D721Med (cell line): ENCODE measurements around the gene SLIT1.

Experiments
- DNase-seq: peaks from one replicate; pipeline ENCODE4 v3.0.0; 2011; ENCODE audit warnings: low spot score; ENCODE audit not compliant: insufficient read length
- FAIRE-seq: peaks from 2 replicates; lab custom pipeline; 2011; peaks lifted over from hg19 to GRCh38; lab: Jason Lieb, UNC
- TF ChIP-seq, protein P1 (sequence below): IDR thresholded peaks from 2 replicates; pipeline ENCODE4 v1.5.1; 2012; ENCODE audit warnings: mild to moderate bottlenecking, control low read depth; ENCODE audit not compliant: insufficient read depth; ENCODE audit errors: missing control alignments

The SLIT1 gene

DNA sequence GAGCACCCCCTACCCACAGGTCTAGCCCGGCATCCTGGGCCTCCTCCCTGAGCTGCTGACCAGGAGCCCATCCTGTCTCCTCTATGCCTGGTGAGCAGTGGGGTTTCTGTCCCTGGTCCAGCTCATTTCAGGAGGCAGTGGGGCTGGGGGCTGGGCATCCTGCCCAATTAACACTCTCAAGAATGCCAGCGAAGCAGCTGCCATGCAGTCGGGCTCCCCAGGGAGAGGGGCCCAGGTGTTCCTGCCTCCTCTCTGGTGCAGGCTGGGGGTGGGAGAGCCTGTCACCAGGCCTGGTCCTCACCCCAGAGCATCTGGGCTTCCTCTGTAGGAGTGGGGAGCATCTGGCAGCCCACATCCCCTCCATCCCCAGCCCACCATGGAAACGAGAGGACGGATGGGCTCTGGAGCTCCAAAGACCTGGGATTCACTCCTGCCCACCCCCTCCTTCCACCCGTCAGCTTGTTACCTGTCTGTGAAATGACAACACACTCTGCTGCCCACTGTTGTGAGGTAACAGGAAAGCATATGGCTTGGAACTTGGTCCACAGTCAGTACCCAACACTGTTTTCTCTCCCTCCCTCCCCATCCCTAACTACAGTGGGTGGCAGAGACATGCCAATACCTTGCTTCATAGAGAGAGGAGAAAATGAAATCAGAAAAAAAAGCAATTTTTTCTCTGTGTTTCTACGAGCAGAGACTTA lies 69.1 kb downstream of the SLIT1 start:
- TF ChIP-seq, protein P1, sequence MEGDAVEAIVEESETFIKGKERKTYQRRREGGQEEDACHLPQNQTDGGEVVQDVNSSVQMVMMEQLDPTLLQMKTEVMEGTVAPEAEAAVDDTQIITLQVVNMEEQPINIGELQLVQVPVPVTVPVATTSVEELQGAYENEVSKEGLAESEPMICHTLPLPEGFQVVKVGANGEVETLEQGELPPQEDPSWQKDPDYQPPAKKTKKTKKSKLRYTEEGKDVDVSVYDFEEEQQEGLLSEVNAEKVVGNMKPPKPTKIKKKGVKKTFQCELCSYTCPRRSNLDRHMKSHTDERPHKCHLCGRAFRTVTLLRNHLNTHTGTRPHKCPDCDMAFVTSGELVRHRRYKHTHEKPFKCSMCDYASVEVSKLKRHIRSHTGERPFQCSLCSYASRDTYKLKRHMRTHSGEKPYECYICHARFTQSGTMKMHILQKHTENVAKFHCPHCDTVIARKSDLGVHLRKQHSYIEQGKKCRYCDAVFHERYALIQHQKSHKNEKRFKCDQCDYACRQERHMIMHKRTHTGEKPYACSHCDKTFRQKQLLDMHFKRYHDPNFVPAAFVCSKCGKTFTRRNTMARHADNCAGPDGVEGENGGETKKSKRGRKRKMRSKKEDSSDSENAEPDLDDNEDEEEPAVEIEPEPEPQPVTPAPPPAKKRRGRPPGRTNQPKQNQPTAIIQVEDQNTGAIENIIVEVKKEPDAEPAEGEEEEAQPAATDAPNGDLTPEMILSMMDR = no peak
- FAIRE-seq = no peak
- no peak for DNase-seq

DNA sequence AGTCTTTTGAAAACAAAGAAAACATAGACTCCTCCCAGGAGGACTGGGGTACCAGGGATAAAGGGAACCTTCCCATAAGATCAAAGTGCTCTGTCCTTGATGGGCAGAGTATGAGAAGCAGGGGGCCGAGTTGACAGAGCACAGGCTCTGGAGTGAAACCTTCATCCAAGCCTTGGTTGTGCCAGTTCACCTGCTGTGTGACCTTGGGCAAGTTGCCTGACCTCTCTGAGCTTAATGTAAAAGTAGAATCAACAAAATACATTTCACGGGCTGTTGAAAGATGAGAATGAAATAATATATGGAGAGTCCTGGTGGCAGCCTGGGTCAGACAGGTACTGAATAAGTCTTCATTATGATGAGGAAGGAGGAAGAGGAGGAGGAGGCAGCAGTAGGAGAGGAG lies 69.9 kb downstream of the SLIT1 start:
- DNase-seq = no peak
- TF ChIP-seq, protein P1 = no peak
- no peak for FAIRE-seq

DNA sequence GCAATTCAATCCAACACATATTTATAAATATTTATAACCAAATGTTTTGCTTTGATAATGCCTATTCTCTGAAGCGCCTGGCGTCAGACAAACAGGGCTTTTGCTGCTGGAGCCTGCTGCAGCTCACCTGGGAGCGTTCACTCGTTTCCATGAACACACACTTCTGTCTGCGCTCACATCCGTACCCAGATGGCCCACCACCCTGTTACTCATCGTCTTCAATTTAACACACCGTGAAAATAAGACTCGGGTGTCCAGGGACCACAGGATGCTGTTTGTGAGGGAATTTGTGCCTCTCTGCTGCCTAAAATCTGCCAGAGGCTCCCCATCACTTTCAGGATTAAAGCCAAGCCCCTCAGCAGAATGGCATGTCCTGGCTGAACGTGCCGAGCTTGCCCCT lies 74.1 kb downstream of the SLIT1 start:
- DNase-seq = no peak

DNA sequence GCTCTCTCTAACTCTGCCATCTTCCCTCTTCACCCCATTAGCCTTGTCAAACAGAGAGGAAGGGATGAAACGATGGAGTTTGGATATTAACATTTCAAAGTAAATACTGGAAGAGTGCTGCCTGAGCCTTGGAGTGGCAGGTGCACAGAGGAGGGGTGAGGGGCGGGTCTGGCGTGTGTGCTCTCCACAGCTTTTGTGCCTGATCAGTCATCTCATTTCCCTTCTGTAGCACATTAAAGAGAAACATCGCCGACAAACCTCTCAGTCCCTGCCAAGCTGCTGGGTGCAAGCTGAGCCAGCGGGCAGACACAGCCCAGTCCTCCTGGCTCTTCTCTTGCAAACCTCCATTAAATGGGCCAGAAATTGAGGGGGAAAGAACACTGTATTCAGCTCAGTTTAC lies 76.2 kb downstream of the SLIT1 start:
- TF ChIP-seq, protein P1 = no peak
- DNase-seq = no peak
- no peak for FAIRE-seq

More for the DNA sequence above, 74.1 kb downstream of the SLIT1 start:
- TF ChIP-seq, protein P1 = no peak
- no peak for FAIRE-seq

DNA sequence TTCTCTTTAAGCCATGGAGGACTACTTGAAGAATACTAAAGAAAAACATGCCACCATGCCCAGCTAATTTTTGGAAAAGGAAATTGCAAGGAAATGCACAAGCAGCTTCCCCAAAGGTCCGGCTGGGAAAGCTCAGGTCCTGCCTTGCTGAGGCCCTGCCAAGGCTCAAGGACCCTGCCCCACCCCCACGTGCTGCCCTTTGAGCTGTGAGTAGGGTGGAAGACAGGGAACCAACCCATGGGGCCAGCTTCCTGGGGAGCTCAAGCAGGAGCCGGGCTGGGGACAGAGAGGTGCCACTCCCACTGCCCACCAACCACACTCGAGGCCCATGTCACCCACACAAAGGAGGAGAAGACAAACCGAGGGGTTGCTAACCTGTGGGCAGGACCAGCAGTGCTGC lies 78.2 kb downstream of the SLIT1 start:
- TF ChIP-seq, protein P1 = no peak
- FAIRE-seq (no peak), DNase-seq (no peak)

DNA sequence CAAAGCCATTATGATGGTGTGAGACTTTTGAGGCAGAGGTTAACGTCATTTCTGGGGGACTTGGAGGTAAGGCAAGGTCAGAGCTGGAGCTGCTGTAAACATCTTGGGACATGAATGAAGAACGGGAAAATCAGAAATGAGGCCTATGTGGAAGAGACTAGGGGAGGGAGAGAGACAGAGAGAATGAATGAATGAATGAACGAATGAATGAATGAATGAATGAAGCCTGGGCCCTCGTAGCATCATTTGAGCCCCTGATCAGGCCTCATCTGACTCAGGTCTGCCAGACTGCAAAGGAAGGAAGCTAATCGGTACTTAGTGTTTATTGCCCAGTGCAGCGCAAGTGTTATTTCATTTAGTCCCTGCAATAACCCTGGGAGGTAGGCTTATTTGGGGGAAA lies 79.6 kb downstream of the SLIT1 start:
- DNase-seq (no peak), FAIRE-seq (no peak)
- TF ChIP-seq, protein P1 = no peak

DNA sequence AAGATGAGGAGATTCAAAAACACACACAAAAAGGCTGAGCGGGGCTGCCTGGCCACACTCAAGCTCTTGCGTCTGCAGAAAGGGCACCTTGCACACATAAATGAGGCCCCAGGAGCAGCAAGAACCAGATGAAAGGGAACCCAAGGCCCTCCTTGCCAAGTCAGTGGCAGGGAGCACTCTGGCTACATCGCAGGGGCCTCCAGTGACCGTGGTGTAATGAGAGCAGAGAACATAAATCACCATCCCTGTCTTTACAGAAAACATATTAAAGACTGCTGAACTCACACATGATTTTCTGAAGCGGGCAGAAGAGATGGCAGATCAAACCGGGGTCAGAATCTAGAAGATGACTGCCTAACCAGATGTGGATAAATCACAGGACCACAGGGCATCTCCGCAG lies 80.5 kb downstream of the SLIT1 start:
- DNase-seq (no peak), FAIRE-seq (no peak)
- TF ChIP-seq, protein P1 = no peak
